ENCODE data around the gene THBS2. TPM values are rescaled to one million over a fixed set of nuclear protein-coding genes. Genes with fewer than 3 reads are reported as not detected.

The THBS2 gene
- total RNA-seq, 2 experiments from 2014 or later: not detected

DNA sequence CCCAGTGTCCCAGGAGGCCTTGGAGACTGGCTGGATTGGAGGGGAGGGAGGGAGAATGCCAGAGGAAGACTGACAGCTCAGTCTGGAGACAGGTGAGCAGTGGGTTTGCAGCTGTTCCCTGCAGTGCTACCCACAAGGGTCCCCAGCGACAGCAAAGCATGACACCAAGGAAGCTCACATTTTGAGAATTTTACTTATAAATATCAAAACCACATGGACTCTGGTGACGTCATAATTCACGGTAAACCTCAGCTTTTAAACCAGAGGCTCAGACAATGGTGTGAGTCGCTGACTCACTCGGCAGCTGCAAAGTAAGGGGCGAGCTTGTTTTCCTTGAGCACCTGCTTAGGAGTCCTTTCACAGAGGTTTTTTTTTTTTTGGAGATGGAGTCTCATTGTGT is 65.2 kb downstream of the THBS2 start:
- Histone ChIP-seq H3K27ac (ENCODE audit: low read depth, low read length, poor library complexity, severe bottlenecking) (no peak overlapping the region), H3K9me2 (ENCODE audit: insufficient read depth, low read length) (no peaks in the 10 kb centered on the region), H3K4me2 (ENCODE audit: low read length) (no peak overlapping the region), H3K9me3 (ENCODE audit: low read length) (no peaks in the 10 kb centered on the region), H4K20me1 (ENCODE audit: insufficient read depth, low read length) (no peaks in the 10 kb centered on the region), H3K36me3 (ENCODE audit: insufficient read depth, low read length) (no peaks in the 10 kb centered on the region), H3K79me2 (ENCODE audit: insufficient read depth, low read depth, low read length) (no peaks in the 10 kb centered on the region), H3K4me3 (ENCODE audit: low read depth, low read length, poor library complexity, severe bottlenecking) (no peak overlapping the region), H3K4me1 (ENCODE audit: insufficient read depth, low read length, poor library complexity, severe bottlenecking) (no peaks in the 10 kb centered on the region), H2AFZ (ENCODE audit: low read length) (no peak overlapping the region)
- no TSS peak for BruUV-seq (replicated peaks)
- DNase-seq (ENCODE audit: low spot score): no peak
- CTCF ChIA-PET (ENCODE audit: unreplicated experiment): interaction anchor here (0.5 kb wide), 1 partner anchor 231 kb away, joined by 3 read pairs; no protein-coding TSS in a partner anchor
- intact Hi-C loops (cut with micrococcal nuclease; ENCODE audit: unreplicated experiment): no loop called here
- POLR2A ChIA-PET: interaction anchor here (0.6 kb wide), 1 partner anchor 23 kb away, joined by 3 read pairs; no protein-coding TSS in a partner anchor
- no peak for TF ChIP-seq EZH2phosphoT487 (IDR thresholded peaks at IDR 0.05; ENCODE audit: borderline replicate concordance, low read depth, low read length)
- TF ChIP-seq, protein P1, sequence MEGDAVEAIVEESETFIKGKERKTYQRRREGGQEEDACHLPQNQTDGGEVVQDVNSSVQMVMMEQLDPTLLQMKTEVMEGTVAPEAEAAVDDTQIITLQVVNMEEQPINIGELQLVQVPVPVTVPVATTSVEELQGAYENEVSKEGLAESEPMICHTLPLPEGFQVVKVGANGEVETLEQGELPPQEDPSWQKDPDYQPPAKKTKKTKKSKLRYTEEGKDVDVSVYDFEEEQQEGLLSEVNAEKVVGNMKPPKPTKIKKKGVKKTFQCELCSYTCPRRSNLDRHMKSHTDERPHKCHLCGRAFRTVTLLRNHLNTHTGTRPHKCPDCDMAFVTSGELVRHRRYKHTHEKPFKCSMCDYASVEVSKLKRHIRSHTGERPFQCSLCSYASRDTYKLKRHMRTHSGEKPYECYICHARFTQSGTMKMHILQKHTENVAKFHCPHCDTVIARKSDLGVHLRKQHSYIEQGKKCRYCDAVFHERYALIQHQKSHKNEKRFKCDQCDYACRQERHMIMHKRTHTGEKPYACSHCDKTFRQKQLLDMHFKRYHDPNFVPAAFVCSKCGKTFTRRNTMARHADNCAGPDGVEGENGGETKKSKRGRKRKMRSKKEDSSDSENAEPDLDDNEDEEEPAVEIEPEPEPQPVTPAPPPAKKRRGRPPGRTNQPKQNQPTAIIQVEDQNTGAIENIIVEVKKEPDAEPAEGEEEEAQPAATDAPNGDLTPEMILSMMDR (conservative IDR thresholded peaks at IDR 0.05; ENCODE audit: low read length): no peak

DNA sequence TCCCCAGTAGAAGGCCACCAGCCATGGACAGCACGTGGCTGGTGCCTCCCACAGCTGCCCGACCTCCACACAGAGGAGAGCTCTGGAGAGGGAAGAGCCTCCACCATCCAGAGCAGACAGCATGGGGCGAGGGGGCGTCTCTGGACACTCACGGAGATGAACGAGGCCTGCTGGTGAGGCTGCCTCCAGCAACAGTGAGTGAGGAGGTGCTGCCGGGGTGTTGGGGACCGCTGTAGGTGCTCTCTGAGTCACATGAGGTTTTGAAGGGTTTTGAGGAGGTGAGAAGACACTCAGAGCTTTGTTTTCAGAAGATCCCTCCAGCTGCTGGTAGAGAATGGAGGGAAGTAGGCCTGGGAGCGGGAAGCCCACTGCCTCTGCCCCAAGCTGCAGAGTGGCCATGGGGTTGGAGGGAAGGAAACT is 65.6 kb downstream of the THBS2 start:
- DNase-seq (ENCODE audit: low spot score): no peak
- Histone ChIP-seq H2AFZ (ENCODE audit: low read length) (no peak overlapping the region), H3K4me1 (ENCODE audit: insufficient read depth, low read length, poor library complexity, severe bottlenecking) (no peaks in the 10 kb centered on the region), H3K36me3 (ENCODE audit: insufficient read depth, low read length) (no peaks in the 10 kb centered on the region), H4K20me1 (ENCODE audit: insufficient read depth, low read length) (no peaks in the 10 kb centered on the region), H3K4me2 (ENCODE audit: low read length) (no peak overlapping the region), H3K9me3 (ENCODE audit: low read length) (no peaks in the 10 kb centered on the region), H3K4me3 (ENCODE audit: low read depth, low read length, poor library complexity, severe bottlenecking) (no peak overlapping the region), H3K79me2 (ENCODE audit: insufficient read depth, low read depth, low read length) (no peaks in the 10 kb centered on the region), H3K9me2 (ENCODE audit: insufficient read depth, low read length) (no peaks in the 10 kb centered on the region), H3K27ac (ENCODE audit: low read depth, low read length, poor library complexity, severe bottlenecking) (no peak overlapping the region)
- intact Hi-C loops (cut with micrococcal nuclease; ENCODE audit: unreplicated experiment): no loop called here
- no TSS peak for BruUV-seq (replicated peaks)
- POLR2A ChIA-PET: no interaction called here
- TF ChIP-seq, protein P1 (conservative IDR thresholded peaks at IDR 0.05; ENCODE audit: low read length): no peak
- no peak for TF ChIP-seq EZH2phosphoT487 (IDR thresholded peaks at IDR 0.05; ENCODE audit: borderline replicate concordance, low read depth, low read length)
- CTCF ChIA-PET (ENCODE audit: unreplicated experiment): interaction anchor here (0.5 kb wide), 1 partner anchor 231 kb away, joined by 3 read pairs; no protein-coding TSS in a partner anchor

DNA sequence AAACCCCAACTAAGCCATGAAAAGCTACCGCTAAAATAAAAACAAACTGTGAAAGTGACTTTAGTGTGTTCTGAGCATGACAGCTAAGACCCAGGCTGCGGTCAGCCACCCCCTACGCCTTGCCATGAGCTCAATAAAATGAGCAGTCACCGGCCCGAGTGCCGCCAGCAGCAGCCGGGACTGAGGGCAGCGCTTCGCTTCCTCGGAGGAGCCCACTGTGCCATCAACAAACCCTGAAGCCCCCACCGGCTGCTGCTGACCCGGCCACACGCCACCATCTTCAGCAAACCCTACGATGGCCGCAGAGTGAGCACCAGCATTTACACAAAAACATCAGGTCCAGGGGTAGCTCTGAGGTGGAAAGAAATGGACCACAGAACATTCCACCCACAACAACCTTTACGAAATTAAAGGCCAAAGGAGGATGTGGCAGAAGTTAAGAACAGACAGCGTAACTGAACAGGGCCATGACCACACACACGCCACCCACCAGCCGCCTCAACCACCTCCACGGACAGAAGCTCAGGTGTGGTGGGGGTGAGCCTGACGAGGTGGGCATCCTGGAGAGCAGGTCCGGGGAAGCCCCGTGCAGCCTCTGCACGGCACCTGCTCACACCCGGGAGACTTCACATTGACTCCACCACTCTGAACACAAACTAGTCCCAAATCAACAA is 67.0 kb downstream of the THBS2 start:
- no TSS peak for BruUV-seq (replicated peaks)
- Histone ChIP-seq H4K20me1 (ENCODE audit: insufficient read depth, low read length) (no peaks in the 10 kb centered on the region), H3K9me3 (ENCODE audit: low read length) (no peaks in the 10 kb centered on the region), H3K27ac (ENCODE audit: low read depth, low read length, poor library complexity, severe bottlenecking) (no peak overlapping the region), H3K4me1 (ENCODE audit: insufficient read depth, low read length, poor library complexity, severe bottlenecking) (no peaks in the 10 kb centered on the region), H2AFZ (ENCODE audit: low read length) (no peak overlapping the region), H3K4me2 (ENCODE audit: low read length) (no peak overlapping the region), H3K36me3 (ENCODE audit: insufficient read depth, low read length) (no peaks in the 10 kb centered on the region), H3K9me2 (ENCODE audit: insufficient read depth, low read length) (no peaks in the 10 kb centered on the region), H3K4me3 (ENCODE audit: low read depth, low read length, poor library complexity, severe bottlenecking) (no peak overlapping the region), H3K79me2 (ENCODE audit: insufficient read depth, low read depth, low read length) (no peaks in the 10 kb centered on the region)
- intact Hi-C loops (cut with micrococcal nuclease; ENCODE audit: unreplicated experiment): no loop called here
- TF ChIP-seq EZH2phosphoT487 (IDR thresholded peaks at IDR 0.05; ENCODE audit: borderline replicate concordance, low read depth, low read length): no peak
- TF ChIP-seq, protein P1 (conservative IDR thresholded peaks at IDR 0.05; ENCODE audit: low read length): no peak
- DNase-seq (ENCODE audit: low spot score): no peak
- ChIA-PET POLR2A (no interaction called here), CTCF (ENCODE audit: unreplicated experiment) (no interaction called here)

All from OCI-LY7 (cell line).